KG1 (cell line): Measurements from ENCODE around the gene OS9.

Experiments
- DNase-seq: peaks from one replicate; lab custom pipeline; 2025; lab: John Stamatoyannopoulos, UW

OS9 gene

GRCh38 chr12:57737467-57738460 is 43.8 kb downstream of the OS9 start:
- DNase-seq = no peak

GRCh38 chr12:57738661-57739237 is 44.8 kb downstream of the OS9 start, which contains the start of gene AGAP2:
Gene AGAP2 (minus strand): TSS chr12:57738742. CDS start chr12:57738246, 496 bp downstream.
- no peak for DNase-seq

- no peak for DNase-seq
Measured at GRCh38 chr12:57739387-57739786, 45.5 kb downstream of the OS9 start.

GRCh38 chr12:57739914-57740538 is 46.1 kb downstream of the OS9 start:
- no peak for DNase-seq

- DNase-seq = no peak
Measured at GRCh38 chr12:57740656-57741412, 46.9 kb downstream of the OS9 start.

- no peak for DNase-seq
Measured at GRCh38 chr12:57741413-57741789, 47.5 kb downstream of the OS9 start.

- no peak for DNase-seq
Measured at GRCh38 chr12:57741844-57742738, 48.2 kb downstream of the OS9 start.

- DNase-seq = no peak
Measured at GRCh38 chr12:57743769-57744168, 49.8 kb downstream of the OS9 start.

GRCh38 chr12:57744194-57744776 is 50.4 kb downstream of the OS9 start:
- DNase-seq = peak; percentile 67

GRCh38 chr12:57744777-57745484 is 51.0 kb downstream of the OS9 start, which contains the start of gene TSPAN31:
Gene TSPAN31 (plus strand): TSS chr12:57745039. CDS start chr12:57745155, 116 bp downstream.
- peak; percentile 83 for DNase-seq

GRCh38 chr12:57745485-57745881 is 51.6 kb downstream of the OS9 start:
- no peak for DNase-seq

GRCh38 chr12:57746025-57746424 is 52.1 kb downstream of the OS9 start:
- no peak for DNase-seq

GRCh38 chr12:57749061-57749460 is 55.1 kb downstream of the OS9 start:
- no peak for DNase-seq

- no peak for DNase-seq
Measured at GRCh38 chr12:57750561-57751431, 56.9 kb downstream of the OS9 start.

GRCh38 chr12:57751432-57751787 is 57.5 kb downstream of the OS9 start:
- no peak for DNase-seq

- DNase-seq = peak; percentile 75
Measured at GRCh38 chr12:57751788-57752667, 58.1 kb downstream of the OS9 start, which contains the start of gene CDK4. Gene CDK4 (minus strand): TSS chr12:57752310. CDS start chr12:57751717, 593 bp downstream.

- DNase-seq = no peak
Measured at GRCh38 chr12:57752668-57753000, 58.7 kb downstream of the OS9 start.
